Activated CD4-positive, CD25-positive, alpha-beta regulatory T cell treated with anti-CD3 and anti-CD28 coated beads, Interleukin-2, amount 50 U/mL, for 72 hours (primary cell): ENCODE results near the gene PAK4.

Experiments
- DNase-seq: peaks from one replicate; pipeline ENCODE4 v3.0.0; 2021

PAK4 gene

DNA sequence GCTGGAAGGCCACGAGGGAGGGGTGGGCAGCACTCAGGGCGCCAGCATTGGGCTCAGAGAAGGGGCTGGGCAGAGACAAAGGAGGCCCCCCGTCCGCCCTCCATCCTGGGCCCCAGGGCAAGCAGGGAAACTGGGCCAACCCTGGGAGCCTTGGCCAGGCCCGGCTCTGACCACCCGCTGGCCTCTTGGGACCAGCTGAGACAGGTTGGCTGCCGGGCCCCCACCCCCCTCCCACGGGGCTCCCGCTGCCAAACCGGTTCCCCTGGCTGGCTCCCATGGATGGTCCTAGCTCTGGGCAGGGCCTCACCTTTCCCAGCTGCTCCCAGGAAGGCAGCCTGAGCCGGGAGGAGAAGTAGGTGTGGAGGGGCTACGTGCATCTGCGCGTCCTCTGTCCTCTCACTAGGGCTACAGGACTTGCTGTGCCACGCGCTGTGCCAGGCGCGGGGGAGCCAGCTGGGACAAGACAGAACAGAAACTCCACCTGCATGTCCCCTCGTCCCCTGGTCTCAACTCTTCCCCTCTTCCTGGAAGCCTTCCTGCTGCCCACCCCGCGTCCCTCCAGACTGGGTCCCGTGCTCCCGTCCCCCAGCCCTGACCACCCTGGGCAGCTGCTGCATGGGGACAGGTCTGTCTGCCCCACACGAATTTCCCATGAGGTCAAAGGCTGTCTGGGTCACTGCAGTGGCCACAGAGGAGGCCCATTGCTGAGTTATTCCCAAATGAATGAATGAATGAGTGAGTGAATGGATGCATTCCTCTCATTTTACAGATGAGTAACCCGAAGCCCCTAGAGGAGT, 42.1 kb downstream of the PAK4 start:
- no peak for DNase-seq

DNA sequence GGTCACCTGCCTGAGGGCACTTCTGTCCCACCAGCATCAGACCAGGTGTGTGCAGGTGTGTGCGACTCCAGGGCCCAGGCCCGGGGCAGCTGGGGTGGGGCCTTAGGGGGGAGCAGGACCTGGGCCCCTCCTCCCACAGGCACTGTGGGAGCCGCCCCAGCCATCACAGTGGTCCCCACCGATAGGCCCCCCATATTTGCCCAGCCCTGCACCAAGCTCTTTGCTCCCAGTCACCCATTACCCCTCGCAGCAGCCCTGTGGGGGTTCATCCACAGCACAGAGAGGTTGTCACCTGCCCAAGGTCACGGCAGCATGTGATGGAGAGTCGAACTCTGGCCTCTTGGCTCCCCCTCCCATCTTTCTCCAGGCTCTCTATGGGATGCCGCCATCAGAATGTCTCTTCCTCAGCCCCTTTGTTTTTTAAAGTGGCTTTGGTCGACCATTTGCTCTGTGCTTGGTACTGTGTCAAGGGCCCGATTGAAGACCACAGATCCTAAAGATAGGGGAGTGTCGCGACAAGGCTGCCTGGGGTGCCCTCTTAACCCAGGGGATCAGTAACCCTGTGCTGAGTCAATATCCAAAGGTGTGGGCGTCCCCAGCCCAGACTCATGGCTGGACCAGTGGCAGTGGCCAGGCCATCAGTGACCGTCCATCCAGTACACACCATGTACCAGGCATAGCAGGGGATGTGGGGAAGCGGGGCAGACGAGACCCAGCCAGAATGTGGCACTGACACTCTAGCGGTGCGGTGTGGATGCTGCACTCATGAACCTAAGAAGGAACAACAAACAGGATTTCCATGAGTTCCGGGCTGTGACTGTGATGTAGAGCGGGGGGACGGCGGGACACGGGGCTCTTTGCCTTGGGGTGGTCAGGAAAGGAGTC, 42.9 kb downstream of the PAK4 start:
- no peak for DNase-seq

DNA sequence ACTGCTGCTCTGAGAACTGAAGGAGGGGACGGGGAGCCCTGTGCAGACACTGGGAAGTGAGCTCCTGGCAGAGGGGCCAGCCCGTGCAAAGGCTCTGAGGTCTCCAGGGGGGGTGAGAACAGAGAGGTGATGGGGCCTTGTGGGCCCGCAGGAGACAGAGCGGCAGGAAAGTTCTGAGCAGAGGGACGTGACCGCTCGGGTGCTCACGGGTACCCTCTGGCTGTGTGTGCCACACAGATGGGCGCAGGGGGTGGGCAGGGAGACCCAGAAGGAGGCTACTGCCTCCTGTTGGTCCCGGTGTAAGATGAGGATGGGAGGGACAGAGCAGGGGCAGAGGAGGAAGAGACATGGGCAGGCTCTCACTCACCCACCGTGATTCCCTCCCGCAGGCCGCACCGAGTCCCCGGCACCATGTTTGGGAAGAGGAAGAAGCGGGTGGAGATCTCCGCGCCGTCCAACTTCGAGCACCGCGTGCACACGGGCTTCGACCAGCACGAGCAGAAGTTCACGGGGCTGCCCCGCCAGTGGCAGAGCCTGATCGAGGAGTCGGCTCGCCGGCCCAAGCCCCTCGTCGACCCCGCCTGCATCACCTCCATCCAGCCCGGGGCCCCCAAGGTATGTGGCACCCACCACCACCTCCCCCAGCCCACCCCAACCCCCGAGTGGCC, 43.7 kb downstream of the PAK4 start:
- no peak for DNase-seq

DNA sequence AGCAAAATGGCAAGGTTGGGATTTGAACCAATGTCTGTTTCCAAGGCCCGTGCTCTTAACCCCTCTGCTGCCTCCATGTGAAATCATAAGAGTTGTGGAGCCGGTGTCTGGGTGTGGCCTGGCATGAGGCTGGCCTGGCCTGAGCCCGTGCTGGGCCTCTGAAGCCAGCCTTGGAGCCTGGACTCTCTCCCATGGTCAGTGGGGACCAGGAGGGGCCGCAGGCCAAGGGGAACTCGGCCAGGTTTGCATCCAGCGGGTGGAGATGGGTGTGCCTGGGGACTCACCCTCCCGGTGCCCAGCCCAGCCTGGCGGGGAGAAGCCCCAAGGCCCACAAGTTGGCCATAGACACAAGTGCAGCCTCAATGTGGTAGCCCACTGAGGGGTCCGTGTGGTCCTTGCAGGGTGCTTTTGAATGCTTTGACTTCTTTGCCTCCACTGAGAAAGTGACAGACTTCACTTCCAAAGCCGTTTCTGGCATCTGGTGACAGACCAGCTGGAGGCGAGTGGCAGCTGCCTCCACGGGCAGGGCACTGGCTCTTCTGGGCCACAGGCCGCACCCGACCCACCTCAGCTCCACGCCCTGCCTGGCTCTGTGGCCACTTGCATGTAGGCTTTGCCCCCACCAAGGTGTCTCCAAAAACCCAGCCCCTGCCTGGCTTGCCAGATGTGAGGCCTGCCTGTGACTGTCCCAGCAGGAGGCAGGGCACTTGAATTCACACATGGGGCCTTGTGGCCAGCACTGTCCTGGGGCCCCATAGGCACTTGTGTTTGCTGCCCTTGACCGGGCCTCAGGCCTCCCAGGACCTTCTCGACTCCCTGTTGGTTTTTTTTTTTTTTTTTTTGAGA, 45.0 kb downstream of the PAK4 start:
- no peak for DNase-seq

DNA sequence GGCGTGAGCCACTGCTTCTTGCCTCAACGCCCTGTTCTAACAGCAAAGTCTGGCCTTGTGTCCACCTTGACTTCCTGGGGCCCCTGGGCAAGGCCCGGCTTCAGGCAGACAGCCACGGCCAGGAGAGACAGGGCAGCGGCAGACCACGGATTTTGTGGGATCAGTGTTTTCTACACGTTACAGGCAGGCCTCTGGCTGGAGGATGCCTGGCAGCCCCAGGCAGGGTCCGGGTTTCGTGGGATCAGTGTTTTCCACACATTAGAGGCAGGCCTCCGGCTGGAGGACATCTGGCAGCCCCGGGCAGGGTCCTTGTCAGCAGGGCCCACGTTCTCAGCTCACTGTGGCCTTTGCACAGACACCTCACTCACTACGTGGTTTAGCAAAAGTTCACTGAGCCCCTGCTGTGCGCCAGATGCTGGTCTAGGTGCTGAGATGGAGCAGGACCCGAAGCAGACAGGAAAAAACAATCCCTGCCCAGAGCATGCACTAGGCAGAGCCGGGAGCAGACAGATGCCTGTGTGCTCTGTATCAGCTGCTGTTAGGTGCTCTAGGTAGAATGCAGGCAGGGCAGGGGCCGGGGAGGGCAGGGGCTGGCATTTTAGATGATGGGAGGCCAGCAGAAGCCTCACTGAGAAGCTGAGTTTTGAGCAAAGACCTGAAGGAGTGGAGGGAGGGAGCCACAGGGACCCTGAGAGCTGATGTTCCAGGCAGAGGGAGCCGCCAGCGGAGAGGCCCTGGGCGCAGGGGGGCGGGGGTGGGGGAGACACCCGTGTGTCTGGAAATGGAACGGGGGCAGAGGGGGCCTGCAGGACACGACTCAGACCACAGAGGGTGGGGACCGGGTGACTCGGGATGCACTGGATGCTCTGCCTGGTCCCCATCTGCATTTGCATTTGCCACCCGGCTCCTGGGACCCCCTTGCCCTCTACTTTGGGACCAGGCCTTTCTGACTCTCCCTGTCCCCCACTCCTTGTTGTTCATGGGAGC, 46.2 kb downstream of the PAK4 start:
- no peak for DNase-seq

DNA sequence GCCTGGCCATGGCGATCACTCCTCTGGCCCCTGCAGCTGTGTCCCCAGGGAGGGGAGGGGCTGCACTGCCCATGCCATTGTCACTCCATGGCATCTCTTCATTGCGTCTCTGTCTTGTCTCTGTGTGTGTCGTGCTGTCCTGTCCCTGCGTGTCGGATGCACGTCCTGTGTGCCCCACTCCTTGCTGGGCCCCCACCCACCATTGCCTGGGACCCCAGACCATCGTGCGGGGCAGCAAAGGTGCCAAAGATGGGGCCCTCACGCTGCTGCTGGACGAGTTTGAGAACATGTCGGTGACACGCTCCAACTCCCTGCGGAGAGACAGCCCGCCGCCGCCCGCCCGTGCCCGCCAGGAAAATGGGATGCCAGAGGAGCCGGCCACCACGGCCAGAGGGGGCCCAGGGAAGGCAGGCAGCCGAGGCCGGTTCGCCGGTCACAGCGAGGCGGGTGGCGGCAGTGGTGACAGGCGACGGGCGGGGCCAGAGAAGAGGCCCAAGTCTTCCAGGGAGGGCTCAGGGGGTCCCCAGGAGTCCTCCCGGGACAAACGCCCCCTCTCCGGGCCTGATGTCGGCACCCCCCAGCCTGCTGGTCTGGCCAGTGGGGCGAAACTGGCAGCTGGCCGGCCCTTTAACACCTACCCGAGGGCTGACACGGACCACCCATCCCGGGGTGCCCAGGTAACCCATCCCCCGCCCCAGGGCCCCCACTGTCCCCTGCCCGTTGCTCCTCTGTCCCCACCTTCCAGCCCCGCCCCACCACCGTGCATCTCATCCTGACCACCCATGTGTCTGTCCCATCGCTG, 47.3 kb downstream of the PAK4 start:
- DNase-seq = no peak

DNA sequence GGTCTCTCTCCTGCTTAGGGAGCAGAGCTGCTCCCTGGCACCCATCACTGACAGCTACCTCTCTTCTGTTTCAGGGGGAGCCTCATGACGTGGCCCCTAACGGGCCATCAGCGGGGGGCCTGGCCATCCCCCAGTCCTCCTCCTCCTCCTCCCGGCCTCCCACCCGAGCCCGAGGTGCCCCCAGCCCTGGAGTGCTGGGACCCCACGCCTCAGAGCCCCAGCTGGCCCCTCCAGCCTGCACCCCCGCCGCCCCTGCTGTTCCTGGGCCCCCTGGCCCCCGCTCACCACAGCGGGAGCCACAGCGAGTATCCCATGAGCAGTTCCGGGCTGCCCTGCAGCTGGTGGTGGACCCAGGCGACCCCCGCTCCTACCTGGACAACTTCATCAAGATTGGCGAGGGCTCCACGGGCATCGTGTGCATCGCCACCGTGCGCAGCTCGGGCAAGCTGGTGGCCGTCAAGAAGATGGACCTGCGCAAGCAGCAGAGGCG, 48.0 kb downstream of the PAK4 start:
- no peak for DNase-seq

DNA sequence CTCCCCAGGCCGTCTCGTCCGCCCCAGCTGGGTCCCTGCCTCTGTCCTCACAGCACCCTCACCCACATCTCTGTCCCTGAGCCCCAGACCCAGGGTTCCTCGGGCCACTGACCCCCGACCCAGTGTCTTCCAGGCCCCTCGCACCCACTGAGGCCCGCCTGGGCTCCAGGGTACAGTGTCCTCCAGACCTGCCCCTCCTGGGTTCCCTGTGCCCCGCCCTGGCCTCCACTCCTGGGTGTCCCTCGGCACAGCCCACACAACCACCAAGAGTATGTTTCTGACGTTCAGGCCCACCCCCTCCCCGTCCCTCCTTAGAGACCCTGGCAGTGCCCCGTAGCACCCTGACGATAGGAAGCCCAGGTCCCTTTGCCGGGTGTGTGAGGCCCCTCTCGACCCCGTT, 48.6 kb downstream of the PAK4 start:
- DNase-seq = no peak

DNA sequence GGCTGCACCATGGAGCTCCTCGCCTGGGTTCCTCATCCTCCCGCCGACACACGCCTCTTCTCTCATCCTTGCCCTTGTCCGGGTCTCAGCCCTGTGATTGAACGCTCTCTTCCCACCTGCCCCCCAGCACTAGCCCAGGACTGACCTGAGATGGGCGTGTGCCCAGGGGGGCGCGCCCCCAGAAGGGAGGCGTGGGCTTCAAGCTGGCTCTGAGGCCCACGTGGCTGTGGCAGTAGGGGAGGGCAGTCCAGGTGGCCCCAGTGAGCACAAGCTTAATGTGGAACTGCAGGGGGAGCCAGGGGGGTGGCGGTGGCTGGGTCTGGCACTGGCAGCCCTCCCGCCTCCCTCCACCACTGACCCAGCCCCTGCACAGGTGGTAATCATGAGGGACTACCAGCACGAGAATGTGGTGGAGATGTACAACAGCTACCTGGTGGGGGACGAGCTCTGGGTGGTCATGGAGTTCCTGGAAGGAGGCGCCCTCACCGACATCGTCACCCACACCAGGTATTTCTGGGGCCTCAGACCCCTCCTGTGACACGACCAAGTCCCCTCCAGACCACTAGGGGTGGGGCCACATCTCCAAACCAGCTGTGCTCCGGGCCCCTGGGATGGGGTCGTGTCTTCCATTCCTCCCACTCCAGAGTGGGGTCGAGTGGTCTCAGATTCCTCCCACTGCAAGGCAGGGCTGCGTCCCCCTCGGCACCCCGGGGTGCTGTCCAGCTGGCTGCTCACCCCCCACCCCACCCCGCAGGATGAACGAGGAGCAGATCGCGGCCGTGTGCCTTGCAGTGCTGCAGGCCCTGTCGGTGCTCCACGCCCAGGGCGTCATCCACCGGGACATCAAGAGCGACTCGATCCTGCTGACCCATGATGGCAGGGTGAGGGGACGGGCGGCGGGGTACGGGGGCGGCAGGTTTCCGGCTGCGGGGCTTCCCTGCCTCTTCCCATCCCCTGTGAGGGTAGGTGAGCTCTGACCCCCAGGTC, 49.3 kb downstream of the PAK4 start:
- no peak for DNase-seq

DNA sequence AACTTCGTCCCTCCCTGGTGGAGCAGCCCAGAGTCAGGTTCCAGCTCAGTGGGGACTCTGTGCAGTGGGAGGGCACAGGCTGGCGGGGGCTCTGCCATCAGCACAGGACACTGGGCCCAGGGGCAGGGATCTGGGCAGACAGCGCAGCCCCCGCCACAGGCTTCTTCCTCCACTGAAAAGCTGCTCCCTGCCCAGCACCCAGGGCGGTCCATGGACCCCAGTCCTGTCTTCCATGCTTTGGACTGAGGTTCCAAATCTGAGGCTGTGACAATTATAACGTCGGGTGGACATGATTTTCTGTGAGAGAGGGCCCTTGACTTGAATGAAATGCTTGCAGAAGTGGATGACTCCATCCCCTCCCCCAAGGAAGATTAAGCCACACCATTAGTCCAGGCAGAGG, 50.0 kb downstream of the PAK4 start:
- DNase-seq = no peak

DNA sequence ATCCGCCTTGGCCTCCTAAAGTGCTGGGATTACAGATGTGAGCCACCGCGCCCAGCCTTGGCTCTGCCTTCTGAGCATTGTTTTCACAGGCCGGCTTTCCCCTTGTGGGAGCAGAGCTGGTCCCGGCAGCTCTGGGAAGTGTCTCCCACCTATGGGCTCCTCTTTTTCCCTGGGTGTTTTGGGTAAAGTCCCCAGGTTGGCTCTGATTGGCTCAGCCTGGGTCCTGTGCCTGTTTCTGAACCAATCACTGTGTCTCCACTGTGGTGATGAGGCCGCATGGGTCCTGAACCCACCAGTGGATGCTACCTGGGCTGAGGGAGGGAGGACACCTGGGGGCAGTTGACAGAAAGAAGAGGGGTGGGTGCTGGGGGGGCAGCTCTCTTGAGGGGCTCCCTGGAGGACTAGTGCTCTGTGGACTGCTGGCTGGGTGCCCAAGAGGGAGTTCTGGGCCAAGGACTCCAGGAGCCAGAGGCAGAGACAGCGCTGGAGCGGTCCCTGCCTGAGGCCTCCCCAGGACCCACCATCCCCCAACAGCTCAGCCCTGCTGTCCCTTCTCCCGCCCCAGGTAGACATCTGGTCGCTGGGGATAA, 51.6 kb downstream of the PAK4 start:
- DNase-seq = no peak

DNA sequence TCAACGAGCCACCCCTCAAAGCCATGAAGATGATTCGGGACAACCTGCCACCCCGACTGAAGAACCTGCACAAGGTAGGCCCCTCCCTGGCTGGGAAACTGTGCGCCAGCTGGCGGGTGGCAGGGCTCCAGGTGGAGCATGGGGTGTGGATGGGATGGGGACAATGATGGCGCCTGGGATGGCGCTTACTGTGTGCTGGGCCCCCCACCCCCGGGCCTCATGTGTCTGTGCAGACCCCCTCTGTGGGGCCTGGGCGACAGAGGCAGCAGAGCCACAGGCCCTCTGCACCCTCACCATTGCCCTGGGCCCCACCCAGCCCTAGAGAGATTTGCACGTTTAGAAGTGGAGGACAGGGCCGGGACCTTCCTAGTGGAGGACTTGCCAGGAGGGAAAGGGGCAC, 52.1 kb downstream of the PAK4 start:
- no peak for DNase-seq

DNA sequence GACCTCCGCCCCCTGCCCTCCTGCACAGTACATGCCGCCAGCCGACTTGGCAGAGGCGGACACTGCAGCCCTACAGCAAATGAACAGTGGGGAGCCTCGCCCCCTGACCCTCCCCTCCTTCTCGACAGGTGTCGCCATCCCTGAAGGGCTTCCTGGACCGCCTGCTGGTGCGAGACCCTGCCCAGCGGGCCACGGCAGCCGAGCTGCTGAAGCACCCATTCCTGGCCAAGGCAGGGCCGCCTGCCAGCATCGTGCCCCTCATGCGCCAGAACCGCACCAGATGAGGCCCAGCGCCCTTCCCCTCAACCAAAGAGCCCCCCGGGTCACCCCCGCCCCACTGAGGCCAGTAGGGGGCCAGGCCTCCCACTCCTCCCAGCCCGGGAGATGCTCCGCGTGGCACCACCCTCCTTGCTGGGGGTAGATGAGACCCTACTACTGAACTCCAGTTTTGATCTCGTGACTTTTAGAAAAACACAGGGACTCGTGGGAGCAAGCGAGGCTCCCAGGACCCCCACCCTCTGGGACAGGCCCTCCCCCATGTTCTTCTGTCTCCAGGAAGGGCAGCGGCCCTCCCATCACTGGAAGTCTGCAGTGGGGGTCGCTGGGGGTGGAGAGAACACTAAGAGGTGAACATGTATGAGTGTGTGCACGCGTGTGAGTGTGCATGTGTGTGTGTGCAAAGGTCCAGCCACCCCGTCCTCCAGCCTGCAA, 52.9 kb downstream of the PAK4 start:
- no peak for DNase-seq

DNA sequence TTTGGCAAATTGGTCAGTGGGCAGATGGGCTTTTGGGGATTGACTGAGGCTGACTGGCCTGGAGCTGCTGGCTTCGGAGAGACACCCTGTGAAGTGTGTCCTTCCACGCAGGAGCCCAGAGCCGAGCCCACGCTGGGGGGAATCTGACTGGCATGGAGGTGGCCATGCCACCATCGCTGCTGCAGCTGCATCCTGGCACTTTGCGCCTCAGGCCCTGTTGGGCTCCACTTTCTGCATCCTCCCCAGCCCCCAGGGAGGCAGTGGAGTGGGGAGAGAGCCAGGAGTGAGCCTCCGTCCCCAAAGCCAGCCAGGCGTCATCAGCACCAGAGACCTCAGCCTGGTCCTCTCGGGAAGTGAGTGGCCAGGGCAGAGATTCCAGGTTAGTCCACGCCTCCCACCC, 54.2 kb downstream of the PAK4 start:
- DNase-seq = no peak

DNA sequence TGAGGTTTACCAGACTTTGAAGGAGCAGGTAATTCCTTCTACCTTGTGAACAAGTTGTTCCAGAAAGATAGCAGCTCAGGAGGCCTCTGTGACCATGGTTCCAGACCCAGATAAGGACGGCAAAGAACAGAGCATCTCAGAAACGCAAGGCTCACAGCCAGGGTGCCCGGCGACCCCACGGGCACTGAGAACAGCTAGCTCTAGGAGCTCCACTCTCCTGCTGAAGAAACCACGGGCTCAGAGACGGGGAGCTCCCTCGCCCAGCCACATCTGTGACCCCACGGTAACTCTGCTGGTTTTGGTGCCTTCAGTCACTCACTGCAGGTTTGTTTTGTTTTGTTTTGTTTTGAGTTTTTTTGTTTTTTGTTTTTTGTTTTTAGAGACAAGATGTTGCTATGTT, 55.2 kb downstream of the PAK4 start:
- DNase-seq = no peak

DNA sequence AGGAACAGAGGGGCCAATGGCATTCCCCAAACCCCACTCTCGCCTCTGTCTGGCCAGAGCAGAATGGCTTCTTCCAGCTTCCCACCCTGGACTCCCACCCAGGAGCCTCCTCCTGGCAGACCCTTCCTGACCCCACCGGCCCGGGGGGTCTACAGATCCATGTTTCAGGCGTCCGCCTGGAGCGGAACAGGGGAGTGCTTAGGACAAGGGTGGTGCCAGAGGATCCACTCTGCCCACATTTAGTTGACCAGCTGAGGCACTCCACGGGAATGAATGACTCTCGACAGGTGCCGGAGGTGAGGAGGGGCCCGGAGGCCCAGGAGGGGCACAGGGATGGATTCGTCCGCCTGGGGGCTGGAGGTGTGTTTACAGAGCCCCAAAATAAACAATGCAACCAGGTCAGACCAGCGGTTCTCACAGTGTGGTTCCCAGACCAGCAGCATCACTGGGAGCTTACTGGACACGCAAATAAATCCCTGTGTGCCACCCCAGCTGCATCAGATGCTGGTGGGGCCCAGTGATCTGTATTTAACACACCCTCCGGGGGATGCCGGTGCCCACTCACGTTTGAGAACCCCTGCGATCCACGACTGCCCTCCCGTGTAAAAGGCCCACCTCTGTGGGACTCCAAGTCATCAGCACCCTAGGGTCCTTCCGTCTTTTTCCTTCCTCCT, 56.1 kb downstream of the PAK4 start:
- DNase-seq = no peak

DNA sequence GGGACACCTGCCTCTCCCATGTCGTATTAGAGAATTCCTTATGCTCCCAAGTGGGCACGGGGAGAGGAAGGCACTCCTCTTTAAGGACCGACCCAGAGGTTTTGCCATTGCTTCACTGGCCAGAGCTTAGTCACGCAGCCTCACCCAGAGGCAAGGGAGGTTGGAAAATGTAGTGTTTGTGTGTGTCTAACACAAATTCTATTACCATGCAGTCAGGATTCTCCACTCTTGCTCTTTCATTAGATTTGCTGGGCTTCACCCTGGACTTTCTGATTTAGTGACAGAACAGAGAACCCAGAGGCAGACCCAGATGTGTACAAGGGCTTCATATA, 56.6 kb downstream of the PAK4 start:
- no peak for DNase-seq

DNA sequence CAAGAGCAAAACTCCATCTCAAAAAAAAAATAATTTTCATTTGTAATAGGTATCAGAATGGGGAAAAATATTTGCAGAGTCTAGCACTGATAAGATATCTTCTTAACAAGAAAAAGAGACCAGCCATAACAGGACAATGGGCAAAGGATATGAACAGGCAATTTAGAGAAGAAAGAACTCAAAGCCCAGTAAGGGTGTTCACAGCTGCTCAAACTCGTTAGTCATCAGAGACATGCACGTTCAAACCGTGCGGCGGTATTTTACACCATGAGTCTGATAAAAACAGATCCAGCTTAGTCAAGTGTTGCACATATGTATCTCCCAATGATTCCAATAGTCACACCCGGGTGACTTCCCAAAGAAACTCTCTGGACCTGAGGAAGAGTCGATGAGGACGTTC, 57.5 kb downstream of the PAK4 start:
- no peak for DNase-seq
